C1 segment of cervical spinal cord (tissue), 14 donors: ENCODE results near the gene KCNH2.
"Not testable (repeated sequence)": the region's sequence is repeated elsewhere in the genome, so short reads cannot be mapped to it uniquely, and the experiment has no call there.

ENCODE experiments used
- DNase-seq, 14 donors: peaks; one replicate each; lab custom pipeline; 2025; lab: John Stamatoyannopoulos, UW

KCNH2 gene

GRCh38 chr7:150934045-150934766, 43.9 kb downstream of the KCNH2 start:
- no peak for DNase-seq

- no peak for DNase-seq
Measured at GRCh38 chr7:150931199-150931869, 46.8 kb downstream of the KCNH2 start.

- DNase-seq = no peak
Measured at GRCh38 chr7:150928541-150928940, 49.6 kb downstream of the KCNH2 start.

- no peak for DNase-seq
Measured at GRCh38 chr7:150927956-150928344, 50.2 kb downstream of the KCNH2 start.

GRCh38 chr7:150927157-150927955, 50.8 kb downstream of the KCNH2 start:
- no peak for DNase-seq

GRCh38 chr7:150926066-150926465, 52.1 kb downstream of the KCNH2 start:
- no peak for DNase-seq

GRCh38 chr7:150924369-150924781, 53.7 kb downstream of the KCNH2 start:
- DNase-seq = no peak

- no peak for DNase-seq
Measured at GRCh38 chr7:150923802-150924201, 54.3 kb downstream of the KCNH2 start.

GRCh38 chr7:150923196-150923595, 54.9 kb downstream of the KCNH2 start:
- no peak for DNase-seq

- DNase-seq = no peak
Measured at GRCh38 chr7:150919160-150919559, 59.0 kb downstream of the KCNH2 start.

GRCh38 chr7:150918378-150918777, 59.7 kb downstream of the KCNH2 start:
- no peak for DNase-seq

GRCh38 chr7:150917969-150918368, 60.2 kb downstream of the KCNH2 start:
- no peak for DNase-seq

GRCh38 chr7:150916670-150917069, 61.5 kb downstream of the KCNH2 start:
- DNase-seq = no peak

GRCh38 chr7:150914966-150915365, 63.2 kb downstream of the KCNH2 start:
- DNase-seq = no peak

GRCh38 chr7:150914196-150914595, 63.9 kb downstream of the KCNH2 start:
- DNase-seq = no peak

GRCh38 chr7:150912427-150912826, 65.7 kb downstream of the KCNH2 start:
- no peak for DNase-seq

- DNase-seq = no peak
Measured at GRCh38 chr7:150911590-150912267, 66.4 kb downstream of the KCNH2 start.

GRCh38 chr7:150910996-150911422, 67.1 kb downstream of the KCNH2 start:
- DNase-seq = no peak

GRCh38 chr7:150910305-150910995, 67.7 kb downstream of the KCNH2 start:
- DNase-seq = not testable (repeated sequence)

- DNase-seq = no peak
Measured at GRCh38 chr7:150909200-150909995, 68.7 kb downstream of the KCNH2 start.
